Vagina (tissue), 2 donors: ENCODE measurements around the gene SNTA1. TPM values are rescaled to one million over a fixed set of nuclear protein-coding genes. Genes with fewer than 3 reads are reported as not detected.
A peak's percentile ranks its signal among the peaks of the same experiment; 100 is the strongest.

ENCODE experiments used
- DNase-seq, 2 donors: peaks; one replicate each; pipeline ENCODE4 v3.0.0-alpha.2; 2017; ENCODE audit errors: extremely low spot score in 2 of 2
- H3K27ac ChIP-seq: fragments of 200-600 bp; sonication (generic); one replicate; pipeline ENCODE4 v1.5.1; 2019
- H3K27me3 ChIP-seq: fragments of 200-600 bp; sonication (generic); one replicate; pipeline ENCODE4 v1.5.1; 2019
- H3K36me3 ChIP-seq, 2 donors: fragments of 200-600 bp; sonication (generic); one replicate each; pipeline ENCODE4 v1.5.1; 2017 to 2019
- H3K4me1 ChIP-seq: fragments of 200-600 bp; sonication (generic); one replicate; pipeline ENCODE4 v1.5.1; 2019
- H3K4me3 ChIP-seq, 2 donors: fragments of 200-600 bp; sonication (generic); 1 replicate in 1 of 2; 2 replicates in 1 of 2; pipeline ENCODE4 v1.5.1; 2016 to 2019
- H3K9me3 ChIP-seq: fragments of 200-600 bp; sonication (generic); one replicate; pipeline ENCODE4 v1.5.1; 2019
- CTCF ChIP-seq, 3 experiments: fragments of 450-650 bp in 2 of 3; fragments of 200-600 bp in 1 of 3; sonication (generic) in 1 of 3; IDR thresholded peaks; one replicate each; pipeline ENCODE4 v1.5.1; 2017 to 2019; ENCODE audit warnings: antibody characterized with exemption in 3 of 3, mild to moderate bottlenecking in 2 of 3, moderate library complexity in 2 of 3
- POLR2A ChIP-seq, 2 donors: fragments of 450-650 bp; IDR thresholded peaks; one replicate each; pipeline ENCODE4 v1.6.1; 2017; ENCODE audit warnings: antibody characterized with exemption in 2 of 2, mild to moderate bottlenecking in 2 of 2, moderate library complexity in 2 of 2
- POLR2AphosphoS5 ChIP-seq, 2 donors: sonication (generic); formaldehyde crosslinking; IDR thresholded peaks; one replicate each; pipeline ENCODE4 v1.9.0; 2017; ENCODE audit warnings: antibody characterized with exemption in 2 of 2, mild to moderate bottlenecking in 2 of 2, low read depth in 1 of 2; ENCODE audit not compliant: insufficient read depth in 1 of 2
- intact Hi-C: fragments of 100-400 bp; cut with DNase I; formaldehyde crosslinking; loops from one replicate; pipeline ENCODE4 v1.15.1; 2023
- total RNA-seq: library from RNA; depleted of rRNA; stranded (reverse); fragments of >200 nt; gene quantifications from one replicate; pipeline ENCODE4 v1.2.3, GENCODE V29; 2016

The SNTA1 gene
- total RNA-seq, 1 donor from 2014 or later, result 23.8 TPM

GRCh38 chr20:33418033-33418432 is 25.5 kb downstream of the SNTA1 start:
- H3K9me3 ChIP-seq, result no peaks in the 10 kb centered on the region
- no peak overlapping the region for H3K4me3 ChIP-seq
- H3K27ac ChIP-seq, result no peak overlapping the region
- peaks cover 8% of the 10 kb centered on the region for H3K4me1 ChIP-seq
- no peaks in the 10 kb centered on the region for H3K27me3 ChIP-seq
- H3K36me3 ChIP-seq, result peaks cover 0 to 6% of the 10 kb centered on the region in 2 donors
- TF ChIP-seq POLR2A (IDR thresholded peaks at IDR 0.05) (no peak), POLR2AphosphoS5 (IDR thresholded peaks at IDR 0.05; ENCODE audit: insufficient read depth in 1 of 2, low read depth in 1 of 2) (no peak), CTCF (IDR thresholded peaks at IDR 0.05) (no peak)
- intact Hi-C loops, result no loop called here
- no peak for DNase-seq

- no peaks in the 10 kb centered on the region for H3K4me1 ChIP-seq
- H3K27me3 ChIP-seq, result no peaks in the 10 kb centered on the region
- H3K9me3 ChIP-seq, result no peaks in the 10 kb centered on the region
- no peak overlapping the region for H3K4me3 ChIP-seq
- H3K27ac ChIP-seq, result no peak overlapping the region
- intact Hi-C loops, result no loop called here
- peaks cover 0 to 6% of the 10 kb centered on the region in 2 donors for H3K36me3 ChIP-seq
- DNase-seq, result no peak
- TF ChIP-seq CTCF (IDR thresholded peaks at IDR 0.05) (peak in 1 of 3 experiments; percentile 4), POLR2A (IDR thresholded peaks at IDR 0.05) (no peak), POLR2AphosphoS5 (IDR thresholded peaks at IDR 0.05; ENCODE audit: insufficient read depth in 1 of 2, low read depth in 1 of 2) (no peak)
Observed at GRCh38 chr20:33415948-33416347, 27.6 kb downstream of the SNTA1 start.

GRCh38 chr20:33412484-33412838 is 31.1 kb downstream of the SNTA1 start:
- TF ChIP-seq POLR2A (IDR thresholded peaks at IDR 0.05) (no peak), CTCF (IDR thresholded peaks at IDR 0.05) (no peak), POLR2AphosphoS5 (IDR thresholded peaks at IDR 0.05; ENCODE audit: insufficient read depth in 1 of 2, low read depth in 1 of 2) (no peak)
- Histone ChIP-seq H3K36me3 (peaks cover 0 to 15% of the 10 kb centered on the region in 2 donors), H3K27me3 (no peaks in the 10 kb centered on the region), H3K27ac (no peak overlapping the region), H3K4me1 (no peaks in the 10 kb centered on the region), H3K4me3 (no peak overlapping the region), H3K9me3 (no peaks in the 10 kb centered on the region)
- intact Hi-C loops, result no loop called here
- no peak for DNase-seq

GRCh38 chr20:33411711-33412483 is 31.7 kb downstream of the SNTA1 start:
- Histone ChIP-seq H3K9me3 (no peaks in the 10 kb centered on the region), H3K27ac (no peak overlapping the region), H3K36me3 (peaks cover 0 to 16% of the 10 kb centered on the region in 2 donors), H3K4me1 (no peaks in the 10 kb centered on the region), H3K4me3 (no peak overlapping the region), H3K27me3 (no peaks in the 10 kb centered on the region)
- no peak for DNase-seq
- TF ChIP-seq POLR2A (IDR thresholded peaks at IDR 0.05) (no peak), CTCF (IDR thresholded peaks at IDR 0.05) (no peak), POLR2AphosphoS5 (IDR thresholded peaks at IDR 0.05; ENCODE audit: insufficient read depth in 1 of 2, low read depth in 1 of 2) (no peak)
- intact Hi-C loops, result no loop called here

GRCh38 chr20:33411242-33411641 is 32.3 kb downstream of the SNTA1 start:
- no peak for DNase-seq
- H3K9me3 ChIP-seq, result no peaks in the 10 kb centered on the region
- H3K27me3 ChIP-seq, result no peaks in the 10 kb centered on the region
- intact Hi-C loops, result no loop called here
- peaks cover 0 to 18% of the 10 kb centered on the region in 2 donors for H3K36me3 ChIP-seq
- no peak overlapping the region for H3K27ac ChIP-seq
- H3K4me3 ChIP-seq, result no peak overlapping the region
- TF ChIP-seq POLR2AphosphoS5 (IDR thresholded peaks at IDR 0.05; ENCODE audit: insufficient read depth in 1 of 2, low read depth in 1 of 2) (no peak), POLR2A (IDR thresholded peaks at IDR 0.05) (no peak), CTCF (IDR thresholded peaks at IDR 0.05) (no peak)
- no peaks in the 10 kb centered on the region for H3K4me1 ChIP-seq
